Brain microvascular endothelial cell (primary cell): ENCODE measurements around the gene GATA3.

Experiments used
- DNase-seq: peaks from one replicate; pipeline ENCODE4 v3.0.0-alpha.2; 2020
- H3K27ac ChIP-seq: fragments of 250-450 bp; sonication (Bioruptor Pico); 2 replicates; pipeline ENCODE4 v1.5.1; 2020; ENCODE audit warnings: mild to moderate bottlenecking, moderate library complexity
- H3K27me3 ChIP-seq: fragments of 250-450 bp; sonication (Bioruptor Pico); replicated peaks from 2 replicates; pipeline ENCODE4 v1.5.1; 2020; ENCODE audit warnings: mild to moderate bottlenecking
- H3K36me3 ChIP-seq: fragments of 250-450 bp; sonication (Bioruptor Pico); replicated peaks from 2 replicates; pipeline ENCODE4 v1.5.1; 2020; ENCODE audit warnings: mild to moderate bottlenecking
- H3K4me3 ChIP-seq: 2 replicates; pipeline ENCODE4 v1.5.1; 2011; ENCODE audit warnings: low read depth, mild to moderate bottlenecking, control low read depth, low read length, moderate library complexity
- in situ Hi-C: cut with HindIII; loops from 2 replicates; pipeline ENCODE4 v1.10.0; 2017; ENCODE audit warnings: low sequenced_read_pairs, low pct_ligation_motif_present
- TF ChIP-seq, protein P1 (sequence below): IDR thresholded peaks from 2 replicates; pipeline ENCODE4 v1.5.1; 2011; ENCODE audit warnings: low read depth, mild to moderate bottlenecking, moderate library complexity, low read length, control low read depth, inconsistent platforms; ENCODE audit errors: missing control alignments

Gene GATA3

DNA sequence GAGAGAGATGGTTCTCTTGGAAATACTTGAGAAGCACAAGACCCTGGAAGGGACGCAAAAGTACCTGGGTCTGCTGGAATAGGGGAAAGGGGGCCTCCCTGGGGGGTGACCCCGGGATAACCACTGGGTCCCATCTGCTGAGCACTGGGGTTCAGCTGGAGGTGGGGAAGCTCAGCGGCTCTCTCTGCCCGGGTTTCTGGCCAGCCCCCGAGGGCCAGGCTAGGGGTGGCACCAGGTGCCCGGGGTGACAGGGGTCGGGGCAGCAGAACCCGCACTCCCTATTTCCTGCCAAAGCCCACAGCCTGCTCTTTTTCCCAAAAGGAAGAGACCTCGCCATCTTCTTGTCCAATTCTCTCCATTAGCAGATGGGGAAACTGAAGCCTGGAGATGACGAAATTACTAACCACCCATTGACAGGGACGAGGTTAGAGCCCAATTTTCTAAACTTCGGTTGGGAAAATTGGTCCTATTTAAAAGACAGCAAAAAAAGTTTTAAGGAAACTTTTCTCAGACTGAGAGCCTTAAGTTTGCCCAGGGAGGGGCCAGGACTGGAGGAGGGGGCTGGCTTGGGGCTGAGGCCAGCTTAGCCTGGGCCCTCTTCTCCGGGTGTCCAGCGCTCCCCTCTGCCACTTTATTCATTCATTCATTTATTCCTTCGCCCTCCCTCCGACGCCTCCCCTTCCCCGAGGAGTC, 17.8 kb upstream of the GATA3 start:
- in situ Hi-C loops = no loop called here
- H3K4me3 ChIP-seq = no peak overlapping the region
- no peak overlapping the region for H3K27ac ChIP-seq
- TF ChIP-seq, protein P1, sequence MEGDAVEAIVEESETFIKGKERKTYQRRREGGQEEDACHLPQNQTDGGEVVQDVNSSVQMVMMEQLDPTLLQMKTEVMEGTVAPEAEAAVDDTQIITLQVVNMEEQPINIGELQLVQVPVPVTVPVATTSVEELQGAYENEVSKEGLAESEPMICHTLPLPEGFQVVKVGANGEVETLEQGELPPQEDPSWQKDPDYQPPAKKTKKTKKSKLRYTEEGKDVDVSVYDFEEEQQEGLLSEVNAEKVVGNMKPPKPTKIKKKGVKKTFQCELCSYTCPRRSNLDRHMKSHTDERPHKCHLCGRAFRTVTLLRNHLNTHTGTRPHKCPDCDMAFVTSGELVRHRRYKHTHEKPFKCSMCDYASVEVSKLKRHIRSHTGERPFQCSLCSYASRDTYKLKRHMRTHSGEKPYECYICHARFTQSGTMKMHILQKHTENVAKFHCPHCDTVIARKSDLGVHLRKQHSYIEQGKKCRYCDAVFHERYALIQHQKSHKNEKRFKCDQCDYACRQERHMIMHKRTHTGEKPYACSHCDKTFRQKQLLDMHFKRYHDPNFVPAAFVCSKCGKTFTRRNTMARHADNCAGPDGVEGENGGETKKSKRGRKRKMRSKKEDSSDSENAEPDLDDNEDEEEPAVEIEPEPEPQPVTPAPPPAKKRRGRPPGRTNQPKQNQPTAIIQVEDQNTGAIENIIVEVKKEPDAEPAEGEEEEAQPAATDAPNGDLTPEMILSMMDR = no peak
- peaks cover 74% of the 10 kb centered on the region for H3K27me3 ChIP-seq
- no peak for DNase-seq
- no peaks in the 10 kb centered on the region for H3K36me3 ChIP-seq

DNA sequence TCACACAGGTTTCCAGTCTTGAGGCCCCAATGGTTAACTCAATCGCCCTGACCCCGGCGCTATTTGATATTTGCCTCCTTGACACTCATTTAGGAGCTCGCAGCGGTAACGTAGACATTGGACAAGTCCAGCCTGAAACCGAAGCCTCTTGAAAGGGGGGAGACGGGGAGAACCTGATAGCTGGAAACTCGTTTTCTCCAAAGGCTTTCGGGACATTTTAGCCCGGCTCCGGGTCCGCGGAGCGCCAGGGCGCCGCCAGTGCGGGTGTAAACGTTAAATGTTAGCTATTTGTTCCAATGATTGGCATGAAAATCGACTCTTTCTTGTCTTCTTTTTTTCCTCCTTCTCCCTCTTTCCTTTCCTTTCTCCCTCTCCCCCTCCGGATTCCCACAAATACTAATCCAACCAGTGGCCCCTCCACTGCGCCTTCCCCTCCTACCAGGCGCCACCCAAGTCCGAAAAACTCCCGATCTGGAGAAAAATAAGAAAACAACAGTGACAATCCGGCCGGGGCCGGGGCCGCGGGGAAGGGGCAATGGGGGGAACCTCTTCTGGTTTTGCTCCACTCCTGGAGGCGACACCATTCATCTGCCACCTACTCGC, 17.2 kb upstream of the GATA3 start:
- no peak for DNase-seq
- Histone ChIP-seq H3K36me3 (no peaks in the 10 kb centered on the region), H3K27ac (no peak overlapping the region), H3K4me3 (no peak overlapping the region), H3K27me3 (peaks cover 81% of the 10 kb centered on the region)
- TF ChIP-seq, protein P1 = no peak
- in situ Hi-C loops = no loop called here

DNA sequence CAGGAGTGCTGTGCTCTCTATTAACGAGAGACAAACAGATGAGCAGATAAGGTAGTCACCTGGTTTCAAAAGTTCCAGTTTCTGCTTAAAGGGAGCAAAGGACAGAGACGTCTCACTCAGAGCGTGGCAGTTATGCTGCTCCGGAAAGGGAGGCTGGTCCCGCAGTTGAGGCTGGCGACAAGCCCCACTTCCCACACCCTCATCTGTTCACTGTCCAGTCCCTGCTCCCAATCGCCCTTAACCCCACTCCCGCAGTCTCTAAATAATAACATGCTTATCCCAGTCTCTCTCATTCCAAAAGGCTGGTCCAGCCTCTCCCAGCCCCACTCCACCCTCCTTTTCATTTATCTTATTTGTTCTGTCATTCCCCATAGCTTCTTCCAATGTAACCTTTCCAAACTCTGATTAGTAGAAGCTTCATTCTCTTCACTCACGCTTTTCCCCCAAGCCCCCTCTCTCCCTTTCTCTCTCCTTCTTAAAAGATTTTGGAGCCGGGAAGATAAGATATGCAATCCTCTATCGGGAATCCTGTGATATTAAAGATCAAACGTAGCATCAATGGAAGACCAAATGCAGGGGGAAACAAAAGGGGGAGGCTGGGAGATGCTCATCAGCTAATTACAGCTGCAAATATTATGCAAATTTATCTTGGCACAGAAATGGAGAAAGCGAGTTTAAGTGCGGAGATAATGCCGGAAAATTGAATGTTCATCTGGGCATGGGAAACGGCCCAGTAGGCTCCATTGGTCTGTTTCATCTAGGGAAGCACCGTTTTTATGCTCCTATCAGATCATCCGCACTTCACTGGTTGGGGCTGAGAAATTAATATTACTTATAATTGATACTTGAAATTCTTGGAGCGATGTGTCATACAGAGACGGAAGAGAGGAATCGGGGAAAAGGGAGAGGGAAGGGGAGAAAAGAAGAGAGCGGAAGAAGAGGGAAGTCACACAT, 16.3 kb upstream of the GATA3 start:
- no peak for DNase-seq
- Histone ChIP-seq H3K27ac (no peak overlapping the region), H3K27me3 (peaks cover 90% of the 10 kb centered on the region), H3K4me3 (no peak overlapping the region), H3K36me3 (no peaks in the 10 kb centered on the region)
- in situ Hi-C loops = no loop called here
- TF ChIP-seq, protein P1 = no peak

DNA sequence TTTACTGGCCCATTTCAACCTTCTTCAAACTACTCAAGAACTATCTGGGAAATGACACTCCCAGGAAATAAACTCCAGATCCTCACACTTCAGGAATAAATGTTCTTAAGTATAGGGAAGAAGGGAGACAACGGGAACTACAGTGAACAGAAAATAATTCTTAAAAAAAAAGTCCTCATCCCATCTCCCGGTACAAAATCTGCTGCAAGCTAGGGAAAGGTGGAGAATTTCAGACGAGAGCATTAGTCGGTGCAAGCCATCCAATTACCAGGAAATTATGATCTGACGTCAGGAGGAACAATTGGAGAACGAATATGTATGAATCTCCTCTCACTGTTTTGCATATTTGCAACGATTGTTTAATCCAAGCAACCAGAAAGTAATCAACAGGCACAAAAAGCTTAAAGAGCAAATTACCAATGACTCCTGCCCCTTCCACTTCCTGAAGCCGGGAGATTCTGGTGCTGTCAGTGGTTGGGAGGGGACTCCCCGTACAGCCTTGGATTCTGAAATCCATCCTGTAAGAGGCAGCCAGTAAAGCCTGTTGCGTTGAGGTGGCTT, 15.1 kb upstream of the GATA3 start:
- DNase-seq = no peak
- no peak overlapping the region for H3K4me3 ChIP-seq
- peaks cover 89% of the 10 kb centered on the region for H3K27me3 ChIP-seq
- in situ Hi-C loops = no loop called here
- H3K27ac ChIP-seq = no peak overlapping the region
- TF ChIP-seq, protein P1 = no peak
- no peaks in the 10 kb centered on the region for H3K36me3 ChIP-seq

DNA sequence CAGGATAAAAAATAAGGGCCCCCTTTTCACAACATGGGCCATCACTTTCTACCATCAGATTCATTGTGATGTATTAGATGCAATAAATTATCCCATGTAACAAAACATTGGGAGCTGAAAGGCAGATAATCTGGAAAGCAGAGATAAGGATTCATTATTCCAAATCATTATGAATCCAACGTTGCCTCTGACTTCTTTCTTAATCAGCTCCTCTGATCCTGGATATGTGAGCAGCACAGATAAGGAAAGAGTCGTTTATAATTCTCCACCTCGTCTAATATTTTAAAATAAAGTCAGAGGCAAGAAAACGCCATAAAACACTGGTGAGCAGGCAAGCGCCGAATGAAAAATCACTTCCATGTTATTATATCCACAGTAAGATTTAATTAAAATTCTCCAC, 13.8 kb upstream of the GATA3 start:
- no peak for DNase-seq
- TF ChIP-seq, protein P1 = no peak
- in situ Hi-C loops = no loop called here
- H3K27me3 ChIP-seq = peaks cover 92% of the 10 kb centered on the region
- no peak overlapping the region for H3K27ac ChIP-seq
- no peaks in the 10 kb centered on the region for H3K36me3 ChIP-seq
- H3K4me3 ChIP-seq = no peak overlapping the region
